Naive B cell (primary cell): ENCODE results near the gene RCCD1. TPM values are rescaled to one million over a fixed set of nuclear protein-coding genes. Genes with fewer than 3 reads are reported as not detected.
A peak's percentile ranks its signal among the peaks of the same experiment; 100 is the strongest.

Source experiments
- ATAC-seq, 2 donors: fragments of 150-1000 bp; cut with Tn5 transposase; 2 replicates each; pipeline ENCODE4 v1.10.0; 2021; ENCODE audit warnings: low read depth in 2 of 2, mild to moderate bottlenecking in 2 of 2, moderate library complexity in 2 of 2
- DNase-seq: peaks from one replicate; pipeline ENCODE4 v3.0.0; 2022
- H3K27ac Mint-ChIP-seq, 6 donors: one replicate each; pipeline ENCODE4 v1.8.0; 2020 to 2022; ENCODE audit warnings: mild to moderate bottlenecking in 6 of 6, mixed read lengths in 6 of 6, moderate library complexity in 5 of 6, inconsistent platforms in 2 of 6
- H3K27me3 Mint-ChIP-seq, 3 donors: one replicate each; pipeline ENCODE4 v1.8.0; 2021 to 2022; ENCODE audit warnings: mixed read lengths in 3 of 3, mild to moderate bottlenecking in 1 of 3
- H3K36me3 Mint-ChIP-seq, 2 donors: one replicate each; pipeline ENCODE4 v1.8.0; 2020 to 2022; ENCODE audit warnings: mixed read lengths in 2 of 2, inconsistent platforms in 1 of 2, mild to moderate bottlenecking in 1 of 2
- H3K4me1 Mint-ChIP-seq, 3 donors: one replicate each; pipeline ENCODE4 v1.8.0; 2020 to 2022; ENCODE audit warnings: mixed read lengths in 3 of 3, inconsistent platforms in 1 of 3, mild to moderate bottlenecking in 1 of 3, moderate library complexity in 1 of 3
- H3K4me3 Mint-ChIP-seq, 8 donors: one replicate each; pipeline ENCODE4 v1.8.0; 2020 to 2022; ENCODE audit warnings: mild to moderate bottlenecking in 8 of 8, mixed read lengths in 8 of 8, moderate library complexity in 8 of 8, inconsistent platforms in 2 of 8
- H3K9me3 Mint-ChIP-seq, 7 donors: one replicate each; pipeline ENCODE4 v1.8.0; 2020 to 2022; ENCODE audit warnings: mixed read lengths in 7 of 7, mild to moderate bottlenecking in 5 of 7, inconsistent platforms in 2 of 7, moderate library complexity in 1 of 7
- polyA plus RNA-seq, 6 donors: library from polyadenylated mRNA; unstranded; fragments of 300-500 nt; fragmentation: Illumina TruSeq; gene quantifications; one replicate each; pipeline ENCODE4 v1.2.3, GENCODE V29; 2021; ENCODE audit warnings: low read depth in 6 of 6

The RCCD1 gene
- polyA plus RNA-seq, 6 donors from 2014 or later, result 4.0 to 6.6 (median 5.2) TPM

DNA sequence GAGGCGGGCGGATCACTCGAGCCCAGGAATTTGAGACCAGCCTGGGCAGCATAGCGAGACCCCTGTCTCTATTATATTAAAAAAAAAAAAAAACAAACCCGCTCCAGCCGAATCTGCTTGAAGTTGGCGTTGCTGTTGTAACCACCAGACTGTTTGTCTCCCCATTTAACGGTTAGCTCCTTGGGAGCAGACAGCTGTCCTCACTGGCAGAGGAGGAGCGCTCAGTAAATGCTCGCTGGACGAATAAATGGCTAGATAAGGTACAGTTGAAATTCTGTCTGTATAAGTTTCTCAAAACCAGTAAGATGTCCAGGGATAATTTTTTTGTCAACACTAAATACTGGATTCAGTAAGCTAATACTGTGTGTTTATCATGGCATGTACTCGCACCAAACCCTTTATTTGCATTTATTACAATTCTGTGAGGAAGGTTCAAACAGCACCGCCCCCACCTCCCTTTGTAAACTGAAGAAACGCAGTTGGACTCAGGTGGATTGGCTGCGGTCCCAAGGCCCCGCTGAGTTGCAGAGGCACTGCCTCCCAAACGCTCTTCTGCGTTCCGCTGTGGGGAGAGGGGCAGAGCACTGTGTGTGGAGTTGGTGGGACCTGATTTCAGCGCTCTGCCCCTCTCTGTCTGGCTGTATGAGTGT lies 1.1 kb downstream of the RCCD1 start:
- no peaks in the 10 kb centered on the region for H3K9me3 Mint-ChIP-seq
- H3K36me3 Mint-ChIP-seq, result peaks cover 6 to 8% of the 10 kb centered on the region in 2 donors
- H3K4me1 Mint-ChIP-seq, result peaks cover 10 to 20% (median 17%) of the 10 kb centered on the region in 3 donors
- ATAC-seq, result no peak
- H3K27me3 Mint-ChIP-seq, result no peaks in the 10 kb centered on the region
- no peak for DNase-seq
- H3K27ac Mint-ChIP-seq, result peak overlapping the region in 3 of 6 donors; percentile 52 to 85 (median 64)
- H3K4me3 Mint-ChIP-seq, result peak overlapping the region in 7 of 8 donors; percentile 78 to 94 (median 91)

DNA sequence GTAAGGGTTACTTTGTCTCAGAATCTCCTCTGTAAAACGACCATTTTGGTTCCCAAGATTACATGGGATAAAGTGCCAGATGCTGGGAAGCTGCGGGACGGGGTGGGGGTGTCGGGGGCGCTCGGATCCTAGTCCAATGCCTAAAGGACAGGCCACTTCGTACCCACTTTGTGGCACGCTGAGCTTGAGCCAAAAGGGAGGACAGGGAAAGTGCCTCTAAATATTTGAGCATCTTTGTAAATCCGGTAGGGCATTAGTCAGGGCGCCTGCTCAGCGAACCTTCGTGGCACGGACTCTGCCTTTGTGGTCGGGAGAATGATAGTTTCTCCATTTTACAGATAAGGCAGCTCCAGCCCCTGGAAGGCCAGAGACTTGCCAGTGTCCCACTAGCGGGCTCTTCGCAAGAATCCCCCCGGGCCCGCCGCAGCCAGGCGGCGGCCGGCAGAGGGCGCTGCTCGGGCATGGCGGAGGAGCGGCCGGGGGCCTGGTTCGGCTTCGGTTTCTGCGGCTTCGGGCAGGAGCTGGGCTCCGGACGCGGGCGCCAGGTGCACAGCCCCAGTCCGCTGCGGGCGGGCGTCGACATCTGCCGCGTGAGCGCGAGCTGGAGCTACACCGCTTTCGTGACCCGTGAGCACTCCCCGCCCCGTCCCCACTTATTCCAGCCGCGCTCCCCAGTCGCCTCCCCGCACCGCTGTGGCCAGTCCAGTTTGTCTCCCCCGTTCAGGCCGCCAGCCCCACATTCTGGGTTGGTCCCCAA lies 1.8 kb downstream of the RCCD1 start:
- peak overlapping the region; percentile 30 to 94 (median 78) for H3K4me3 Mint-ChIP-seq
- ATAC-seq (peak; percentile 16 to 28), DNase-seq (peak; percentile 60)
- no peaks in the 10 kb centered on the region for H3K9me3 Mint-ChIP-seq
- H3K4me1 Mint-ChIP-seq, result peaks cover 10 to 20% (median 17%) of the 10 kb centered on the region in 3 donors
- H3K27me3 Mint-ChIP-seq, result no peaks in the 10 kb centered on the region
- peak overlapping the region in 2 of 6 donors; percentile 52 to 64 for H3K27ac Mint-ChIP-seq
- H3K36me3 Mint-ChIP-seq, result peaks cover 11 to 14% of the 10 kb centered on the region in 2 donors

DNA sequence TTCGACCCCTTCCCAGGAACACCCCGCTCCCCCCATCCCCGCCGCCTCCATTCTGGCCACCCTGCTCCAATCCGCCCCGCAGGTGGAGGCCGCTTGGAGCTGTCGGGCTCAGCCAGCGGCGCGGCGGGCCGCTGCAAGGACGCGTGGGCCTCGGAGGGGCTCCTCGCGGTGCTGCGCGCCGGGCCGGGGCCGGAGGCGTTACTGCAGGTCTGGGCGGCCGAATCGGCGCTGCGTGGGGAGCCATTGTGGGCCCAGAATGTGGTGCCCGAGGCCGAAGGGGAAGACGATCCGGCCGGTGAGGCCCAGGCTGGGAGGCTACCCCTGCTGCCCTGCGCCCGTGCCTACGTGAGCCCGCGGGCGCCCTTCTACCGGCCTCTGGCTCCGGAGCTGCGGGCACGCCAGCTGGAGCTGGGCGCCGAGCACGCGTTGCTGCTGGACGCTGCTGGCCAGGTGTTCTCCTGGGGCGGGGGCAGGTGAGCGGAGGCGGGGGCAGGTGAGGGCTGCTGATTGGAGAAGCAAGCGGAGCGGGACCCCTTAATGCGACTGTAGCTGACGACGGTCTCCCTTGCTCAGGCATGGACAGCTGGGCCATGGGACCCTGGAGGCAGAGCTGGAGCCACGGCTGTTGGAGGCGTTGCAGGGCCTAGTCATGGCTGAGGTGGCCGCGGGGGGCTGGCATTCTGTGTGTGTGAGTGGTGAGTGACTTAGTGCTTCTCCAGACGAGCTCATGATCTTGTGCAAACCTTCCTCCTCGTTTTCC lies 2.5 kb downstream of the RCCD1 start:
- no peak for DNase-seq
- Mint-ChIP-seq H3K4me3 (peak overlapping the region; percentile 53 to 89 (median 78)), H3K4me1 (peaks cover 10 to 20% (median 17%) of the 10 kb centered on the region in 3 donors), H3K27ac (no peak overlapping the region), H3K9me3 (no peaks in the 10 kb centered on the region), H3K36me3 (peaks cover 6 to 15% of the 10 kb centered on the region in 2 donors), H3K27me3 (no peaks in the 10 kb centered on the region)
- no peak for ATAC-seq

DNA sequence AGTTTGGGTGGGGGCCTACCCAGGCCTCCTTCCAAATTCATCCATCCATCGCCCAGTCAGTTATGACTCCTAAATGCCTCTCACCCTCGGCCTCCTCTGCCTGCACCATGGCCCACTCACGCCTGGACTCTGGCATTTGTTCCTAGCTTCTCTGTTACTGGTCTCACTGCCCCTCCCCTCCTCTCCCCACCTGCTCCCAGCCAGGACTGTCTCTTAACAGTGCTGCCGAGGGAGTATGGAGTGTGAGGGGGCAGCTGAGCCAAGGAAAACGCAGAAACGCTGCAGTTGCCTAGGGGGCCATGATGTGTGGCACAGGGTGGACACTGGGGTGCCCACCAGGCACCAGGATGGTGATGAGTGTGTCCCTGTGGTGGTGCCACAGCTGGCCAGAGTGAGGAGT lies 3.1 kb downstream of the RCCD1 start:
- peak overlapping the region in 7 of 8 donors; percentile 53 to 78 (median 71) for H3K4me3 Mint-ChIP-seq
- ATAC-seq (no peak), DNase-seq (no peak)
- peaks cover 6 to 15% of the 10 kb centered on the region in 2 donors for H3K36me3 Mint-ChIP-seq
- peaks cover 8 to 20% (median 17%) of the 10 kb centered on the region in 3 donors for H3K4me1 Mint-ChIP-seq
- peak overlapping the region in 2 of 6 donors; percentile 39 to 56 for H3K27ac Mint-ChIP-seq
- H3K9me3 Mint-ChIP-seq, result no peaks in the 10 kb centered on the region
- no peaks in the 10 kb centered on the region for H3K27me3 Mint-ChIP-seq

DNA sequence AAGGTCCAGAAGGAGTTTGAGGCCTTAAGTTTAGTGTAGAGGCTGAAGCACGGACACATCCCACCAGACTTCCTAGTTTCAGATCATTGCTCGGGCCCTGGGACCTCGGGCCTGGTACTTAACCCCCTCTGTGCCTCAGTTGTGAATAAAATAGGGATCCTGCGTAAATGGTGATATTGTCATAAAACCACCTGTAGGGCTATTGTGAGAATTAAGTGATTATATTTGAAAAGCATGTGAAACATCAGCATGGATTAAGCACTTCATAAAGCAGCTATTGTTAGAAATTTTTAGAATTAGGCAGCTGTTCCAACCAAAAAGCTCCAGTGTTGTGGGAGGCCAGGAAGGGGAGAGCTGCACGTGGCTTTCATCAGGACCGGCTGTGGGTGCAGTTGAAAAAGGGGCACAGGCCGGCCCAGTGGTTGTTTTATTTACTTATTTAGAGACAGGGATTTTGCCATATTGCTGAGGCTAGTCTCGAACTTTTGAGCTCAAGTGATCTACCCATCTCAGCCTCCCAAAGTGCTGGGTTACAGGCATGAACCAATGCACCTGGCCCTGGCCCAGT lies 4.4 kb downstream of the RCCD1 start:
- no peak for ATAC-seq
- Mint-ChIP-seq H3K9me3 (no peaks in the 10 kb centered on the region), H3K4me1 (peaks cover 3 to 17% (median 7%) of the 10 kb centered on the region in 3 donors), H3K27me3 (no peaks in the 10 kb centered on the region), H3K27ac (no peak overlapping the region), H3K4me3 (peak overlapping the region in 2 of 8 donors; percentile 39 to 43), H3K36me3 (peaks cover 10 to 15% of the 10 kb centered on the region in 2 donors)
- no peak for DNase-seq

GRCh38 chr15:90959894-90960293 lies 5.2 kb downstream of the RCCD1 start:
- Mint-ChIP-seq H3K4me1 (peaks cover 3 to 10% (median 6%) of the 10 kb centered on the region in 3 donors), H3K36me3 (peaks cover 10 to 15% of the 10 kb centered on the region in 2 donors), H3K27me3 (no peaks in the 10 kb centered on the region), H3K4me3 (peak overlapping the region in 1 of 8 donors; percentile 65), H3K27ac (no peak overlapping the region), H3K9me3 (no peaks in the 10 kb centered on the region)
- DNase-seq, result no peak
- ATAC-seq, result no peak

- H3K27ac Mint-ChIP-seq, result peak overlapping the region in 1 of 6 donors; percentile 24
- peaks cover 3 to 10% (median 6%) of the 10 kb centered on the region in 3 donors for H3K4me1 Mint-ChIP-seq
- no peak overlapping the region for H3K4me3 Mint-ChIP-seq
- ATAC-seq (no peak), DNase-seq (no peak)
- H3K9me3 Mint-ChIP-seq, result no peaks in the 10 kb centered on the region
- no peaks in the 10 kb centered on the region for H3K27me3 Mint-ChIP-seq
- peaks cover 10 to 15% of the 10 kb centered on the region in 2 donors for H3K36me3 Mint-ChIP-seq
These were observed 5.8 kb downstream of the RCCD1 start for GRCh38 chr15:90960298-90961091.

GRCh38 chr15:90962021-90962420 lies 7.3 kb downstream of the RCCD1 start:
- peak overlapping the region in 1 of 6 donors; percentile 75 for H3K27ac Mint-ChIP-seq
- H3K4me3 Mint-ChIP-seq, result no peak overlapping the region
- peaks cover 10 to 15% of the 10 kb centered on the region in 2 donors for H3K36me3 Mint-ChIP-seq
- H3K4me1 Mint-ChIP-seq, result peaks cover 3 to 6% (median 5%) of the 10 kb centered on the region in 3 donors
- no peak for ATAC-seq
- H3K27me3 Mint-ChIP-seq, result no peaks in the 10 kb centered on the region
- no peak for DNase-seq
- no peaks in the 10 kb centered on the region for H3K9me3 Mint-ChIP-seq

- ATAC-seq, result no peak
- no peaks in the 10 kb centered on the region for H3K27me3 Mint-ChIP-seq
- no peaks in the 10 kb centered on the region for H3K9me3 Mint-ChIP-seq
- peaks cover 3 to 5% of the 10 kb centered on the region in 2 donors for H3K36me3 Mint-ChIP-seq
- H3K4me1 Mint-ChIP-seq, result no peaks in the 10 kb centered on the region
- no peak overlapping the region for H3K4me3 Mint-ChIP-seq
- H3K27ac Mint-ChIP-seq, result peak overlapping the region in 1 of 6 donors; percentile 9
- no peak for DNase-seq
These were observed 11.6 kb downstream of the RCCD1 start for GRCh38 chr15:90966262-90966661.

- Mint-ChIP-seq H3K4me1 (no peaks in the 10 kb centered on the region), H3K36me3 (peaks cover 0 to 4% of the 10 kb centered on the region in 2 donors), H3K27me3 (no peaks in the 10 kb centered on the region), H3K9me3 (no peaks in the 10 kb centered on the region), H3K27ac (no peak overlapping the region), H3K4me3 (no peak overlapping the region)
- DNase-seq (no peak), ATAC-seq (no peak)
These were observed 12.5 kb downstream of the RCCD1 start for GRCh38 chr15:90967206-90967605.

- no peaks in the 10 kb centered on the region for H3K27me3 Mint-ChIP-seq
- ATAC-seq, result no peak
- no peak for DNase-seq
- H3K4me3 Mint-ChIP-seq, result no peak overlapping the region
- no peaks in the 10 kb centered on the region for H3K9me3 Mint-ChIP-seq
- H3K36me3 Mint-ChIP-seq, result peaks cover 0 to under 1% of the 10 kb centered on the region in 2 donors
- no peaks in the 10 kb centered on the region for H3K4me1 Mint-ChIP-seq
- no peak overlapping the region for H3K27ac Mint-ChIP-seq
These were observed 13.8 kb downstream of the RCCD1 start for GRCh38 chr15:90968434-90968833.

DNA sequence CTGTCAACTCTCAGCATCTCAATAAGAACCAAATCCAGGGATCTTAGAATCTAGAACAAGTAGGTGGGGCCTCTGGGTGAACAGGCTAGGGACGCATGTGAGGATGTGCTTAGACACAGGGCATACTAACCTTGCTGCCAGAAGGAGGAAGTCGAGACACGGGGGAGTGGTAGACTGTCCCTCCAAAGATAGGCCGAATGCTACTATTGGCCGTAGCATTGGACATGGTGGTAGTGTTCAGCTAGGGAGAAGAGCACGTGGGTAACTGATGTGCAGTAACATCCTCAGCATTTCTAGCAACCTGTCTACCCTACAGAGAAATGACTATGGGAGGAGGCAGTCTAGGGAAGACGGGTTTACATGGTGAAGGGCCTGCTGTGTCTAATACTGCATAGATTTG lies 15.6 kb downstream of the RCCD1 start:
- Mint-ChIP-seq H3K4me1 (no peaks in the 10 kb centered on the region), H3K36me3 (peaks cover 0 to 8% of the 10 kb centered on the region in 2 donors), H3K4me3 (no peak overlapping the region), H3K27me3 (no peaks in the 10 kb centered on the region), H3K27ac (peak overlapping the region in 2 of 6 donors; percentile 46 to 67), H3K9me3 (no peaks in the 10 kb centered on the region)
- ATAC-seq, result no peak
- DNase-seq, result no peak
